CD8-positive, alpha-beta memory T cell (primary cell): ENCODE measurements around the gene MOV10L1. TPM values are rescaled to one million over a fixed set of nuclear protein-coding genes. Genes with fewer than 3 reads are reported as not detected.

Source experiments
- CTCF ChIA-PET: fragments of 350-600 bp; sonication (Branson Sonifier 250); formaldehyde crosslinking; loops from one replicate; lab custom pipeline; 2021; ENCODE audit warnings: antibody characterized with exemption; lab: Charles Lee
- POLR2A ChIA-PET: fragments of 350-600 bp; sonication (Branson Sonifier 250); formaldehyde crosslinking; loops from one replicate; lab custom pipeline; 2021; ENCODE audit warnings: antibody characterized with exemption; lab: Charles Lee
- DNase-seq, 5 donors: peaks; one replicate each; pipeline versions ENCODE4 v3.0.0 to v3.0.0-alpha.2; 2020 to 2022; ENCODE audit warnings: mixed read lengths in 1 of 5
- H3K27ac ChIP-seq: one replicate; pipeline ENCODE4 v1.7.0; 2013; ENCODE audit warnings: low read depth, mild to moderate bottlenecking, low read length, moderate library complexity
- H3K27me3 ChIP-seq: 2 replicates; pipeline ENCODE4 v1.7.0; 2013; ENCODE audit warnings: low read length, mild to moderate bottlenecking; ENCODE audit not compliant: insufficient read depth, poor library complexity, severe bottlenecking
- H3K36me3 ChIP-seq: 2 replicates; pipeline ENCODE4 v1.7.0; 2013; ENCODE audit warnings: mild to moderate bottlenecking, low read length, moderate library complexity; ENCODE audit not compliant: insufficient read depth
- H3K4me1 ChIP-seq: 2 replicates; pipeline ENCODE4 v1.7.0; 2013; ENCODE audit warnings: mild to moderate bottlenecking, low read length, moderate library complexity; ENCODE audit not compliant: insufficient read depth
- H3K4me3 ChIP-seq: 2 replicates; pipeline ENCODE4 v1.7.0; 2013; ENCODE audit warnings: mild to moderate bottlenecking, low read length
- H3K9me3 ChIP-seq: 2 replicates; pipeline ENCODE4 v1.7.0; 2013; ENCODE audit warnings: mild to moderate bottlenecking, low read length
- H3K27ac Mint-ChIP-seq, 8 donors: one replicate each; pipeline ENCODE4 v1.8.0; 2020 to 2021; ENCODE audit warnings: mixed read lengths in 8 of 8, mild to moderate bottlenecking in 6 of 8, inconsistent platforms in 3 of 8, moderate library complexity in 3 of 8
- H3K27me3 Mint-ChIP-seq, 2 donors: one replicate each; pipeline ENCODE4 v1.8.0; 2020 to 2021; ENCODE audit warnings: mixed read lengths in 2 of 2, mild to moderate bottlenecking in 1 of 2, moderate library complexity in 1 of 2
- H3K36me3 Mint-ChIP-seq, 3 donors: one replicate each; pipeline ENCODE4 v1.8.0; 2020 to 2021; ENCODE audit warnings: mixed read lengths in 3 of 3, inconsistent platforms in 1 of 3, mild to moderate bottlenecking in 1 of 3
- H3K4me1 Mint-ChIP-seq, 3 donors: one replicate each; pipeline ENCODE4 v1.8.0; 2020 to 2021; ENCODE audit warnings: mixed read lengths in 3 of 3, inconsistent platforms in 1 of 3, mild to moderate bottlenecking in 1 of 3
- H3K4me3 Mint-ChIP-seq, 7 donors: one replicate each; pipeline ENCODE4 v1.8.0; 2020 to 2021; ENCODE audit warnings: mixed read lengths in 7 of 7, mild to moderate bottlenecking in 6 of 7, moderate library complexity in 4 of 7, inconsistent platforms in 2 of 7
- H3K9me3 Mint-ChIP-seq, 5 donors: one replicate each; pipeline ENCODE4 v1.8.0; 2020 to 2022; ENCODE audit warnings: mixed read lengths in 5 of 5, mild to moderate bottlenecking in 3 of 5, moderate library complexity in 2 of 5, inconsistent platforms in 1 of 5
- polyA plus RNA-seq: library from polyadenylated mRNA; unstranded; fragments of 300-500 nt; fragmentation: Illumina TruSeq; gene quantifications from one replicate; pipeline ENCODE4 v1.2.3, GENCODE V29; 2021
- total RNA-seq, 2 experiments: library from RNA; stranded (reverse); gene quantifications; one replicate each; pipeline ENCODE4 v1.2.3, GENCODE V29; 2021

The MOV10L1 gene
- total and polyA plus RNA-seq, 3 experiments from 2014 or later, result not detected

GRCh38 chr22:50190941-50191741 is 101.3 kb downstream of the MOV10L1 start:
- H3K9me3 ChIP-seq, result no peaks in the 10 kb centered on the region
- CTCF ChIA-PET, result interaction anchor here (0.7 to 3.4 kb wide), 12 partner anchors 18 to 566 kb away, joined by 3 to 14 read pairs (median 4); partner anchors contain the start of genes HDAC10 and SCO2
- peak overlapping the region; percentile 95 to 100 (median 100) for H3K27ac Mint-ChIP-seq
- peaks cover 0 to 4% of the 10 kb centered on the region in 2 donors for H3K27me3 Mint-ChIP-seq
- POLR2A ChIA-PET, result interaction anchor here (0.6 to 2.3 kb wide), 17 partner anchors 9 to 357 kb away, joined by 3 to 6 read pairs (median 3); partner anchors contain the start of genes NCAPH2, SCO2 and SELENOO
- H3K4me1 ChIP-seq, result peaks cover 62% of the 10 kb centered on the region
- H3K9me3 Mint-ChIP-seq, result no peaks in the 10 kb centered on the region
- DNase-seq, result peak; percentile 70 to 92 (median 89)
- H3K4me3 ChIP-seq, result peak overlapping the region; percentile 83
- H3K27me3 ChIP-seq, result no peaks in the 10 kb centered on the region
- H3K4me3 Mint-ChIP-seq, result peak overlapping the region; percentile 84 to 96 (median 90)
- H3K36me3 ChIP-seq, result peaks cover 14% of the 10 kb centered on the region
- peaks cover 32 to 58% (median 41%) of the 10 kb centered on the region in 3 donors for H3K4me1 Mint-ChIP-seq
- peaks cover 0 to 41% (median 2%) of the 10 kb centered on the region in 3 donors for H3K36me3 Mint-ChIP-seq
- H3K27ac ChIP-seq, result peak overlapping the region; percentile 93

GRCh38 chr22:50192436-50193204 is 102.8 kb downstream of the MOV10L1 start:
- peaks cover 51% of the 10 kb centered on the region for H3K4me1 ChIP-seq
- H3K27ac ChIP-seq, result peak overlapping the region; percentile 93
- DNase-seq, result peak in 4 of 5 donors; percentile 30 to 78 (median 62)
- Mint-ChIP-seq H3K4me1 (peaks cover 24 to 48% (median 30%) of the 10 kb centered on the region in 3 donors), H3K4me3 (peak overlapping the region; percentile 68 to 93 (median 88)), H3K27ac (peak overlapping the region; percentile 95 to 100 (median 100)), H3K9me3 (no peaks in the 10 kb centered on the region), H3K27me3 (peaks cover 0 to 4% of the 10 kb centered on the region in 2 donors), H3K36me3 (peaks cover 0 to 45% (median 0%) of the 10 kb centered on the region in 3 donors)
- H3K36me3 ChIP-seq, result peaks cover 14% of the 10 kb centered on the region
- H3K27me3 ChIP-seq, result no peaks in the 10 kb centered on the region
- no peaks in the 10 kb centered on the region for H3K9me3 ChIP-seq
- ChIA-PET POLR2A (interaction anchor here (1.4 to 2.3 kb wide), 2 partner anchors 14 to 43 kb away, joined by 4 to 5 read pairs; no protein-coding TSS in a partner anchor), CTCF (interaction anchor here (0.9 to 3.4 kb wide), 2 partner anchors 44 to 333 kb away, joined by 3 to 14 read pairs; no protein-coding TSS in a partner anchor)
- peak overlapping the region; percentile 65 for H3K4me3 ChIP-seq

- DNase-seq, result no peak
- no peaks in the 10 kb centered on the region for H3K27me3 ChIP-seq
- CTCF ChIA-PET, result interaction anchor here (1.1 to 1.8 kb wide), 2 partner anchors 44 to 332 kb away, joined by 3 to 4 read pairs; partner anchors contain the start of gene SCO2
- H3K36me3 ChIP-seq, result peaks cover 10% of the 10 kb centered on the region
- Mint-ChIP-seq H3K27me3 (peaks cover 0 to 4% of the 10 kb centered on the region in 2 donors), H3K4me3 (no peak overlapping the region), H3K27ac (peak overlapping the region in 2 of 8 donors; percentile 74 to 95), H3K9me3 (no peaks in the 10 kb centered on the region), H3K4me1 (peaks cover 24 to 44% (median 30%) of the 10 kb centered on the region in 3 donors), H3K36me3 (peaks cover 0 to 48% (median 0%) of the 10 kb centered on the region in 3 donors)
- POLR2A ChIA-PET, result interaction anchor here (1.5 kb wide), 1 partner anchor 19 kb away, joined by 3 read pairs; no protein-coding TSS in a partner anchor
- no peak overlapping the region for H3K27ac ChIP-seq
- no peaks in the 10 kb centered on the region for H3K9me3 ChIP-seq
- no peak overlapping the region for H3K4me3 ChIP-seq
- H3K4me1 ChIP-seq, result peaks cover 47% of the 10 kb centered on the region
Measured at GRCh38 chr22:50193621-50194020, 103.8 kb downstream of the MOV10L1 start.

DNA sequence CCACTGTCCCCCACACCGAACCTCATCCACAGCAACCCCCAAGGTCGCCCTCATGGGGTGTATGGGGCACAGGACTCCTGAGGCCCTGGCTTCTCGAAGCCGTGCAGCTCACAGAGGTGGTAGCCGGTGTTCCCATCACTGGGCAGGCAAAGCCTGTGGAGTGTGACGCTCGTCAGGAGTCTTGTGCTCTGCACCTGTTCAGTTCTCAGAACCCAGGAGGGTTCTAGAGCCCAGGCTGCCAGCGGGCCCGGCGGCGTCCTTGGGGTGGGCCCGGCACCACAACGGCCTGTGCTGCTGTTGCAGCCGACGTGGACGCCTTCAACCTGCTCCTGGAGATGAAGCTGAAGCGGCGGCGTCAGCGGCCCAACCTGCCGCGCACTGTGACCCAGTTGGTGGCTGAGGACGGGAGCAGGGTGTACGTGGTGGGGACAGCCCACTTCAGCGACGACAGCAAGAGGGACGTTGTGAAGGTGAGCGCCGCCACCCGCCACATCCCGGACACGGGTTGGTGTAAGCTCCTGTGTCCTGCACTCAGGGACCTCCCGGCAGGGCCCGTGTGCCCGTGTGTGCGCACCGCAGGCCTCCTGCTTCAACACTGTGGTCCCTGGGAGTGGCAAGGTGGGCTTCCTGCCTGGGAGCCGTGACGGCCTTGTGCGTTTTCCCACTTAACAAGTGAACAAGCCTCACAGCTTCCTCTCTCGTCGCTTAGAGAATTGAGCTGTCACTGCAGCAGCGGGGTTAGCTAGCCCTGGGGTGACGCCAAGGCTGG is 104.4 kb downstream of the MOV10L1 start:
- H3K27me3 Mint-ChIP-seq, result peaks cover 0 to 4% of the 10 kb centered on the region in 2 donors
- ChIA-PET CTCF (interaction anchor here (1.1 to 1.8 kb wide), 3 partner anchors 14 to 331 kb away, joined by 3 to 4 read pairs (median 3); partner anchors contain the start of gene SCO2), POLR2A (interaction anchor here (1.5 kb wide), 1 partner anchor 19 kb away, joined by 3 read pairs; no protein-coding TSS in a partner anchor)

GRCh38 chr22:50196256-50196655 is 106.5 kb downstream of the MOV10L1 start:
- no peaks in the 10 kb centered on the region for H3K9me3 ChIP-seq
- CTCF ChIA-PET, result interaction anchor here (0.9 to 1.5 kb wide), 3 partner anchors 9 to 47 kb away, joined by 3 to 6 read pairs (median 4); no protein-coding TSS in a partner anchor
- peaks cover 7% of the 10 kb centered on the region for H3K36me3 ChIP-seq
- H3K27me3 ChIP-seq, result no peaks in the 10 kb centered on the region
- Mint-ChIP-seq H3K4me3 (no peak overlapping the region), H3K27me3 (peaks cover 0 to 4% of the 10 kb centered on the region in 2 donors), H3K36me3 (peaks cover 0 to 48% (median 0%) of the 10 kb centered on the region in 3 donors), H3K27ac (peak overlapping the region in 1 of 8 donors; percentile 56), H3K4me1 (peaks cover 13 to 29% (median 18%) of the 10 kb centered on the region in 3 donors), H3K9me3 (no peaks in the 10 kb centered on the region)
- DNase-seq, result no peak
- POLR2A ChIA-PET, result no interaction called here
- H3K27ac ChIP-seq, result no peak overlapping the region
- H3K4me1 ChIP-seq, result peaks cover 38% of the 10 kb centered on the region
- H3K4me3 ChIP-seq, result no peak overlapping the region

More for the DNA sequence above, 104.4 kb downstream of the MOV10L1 start:
- H3K4me1 Mint-ChIP-seq, result peaks cover 22 to 39% (median 29%) of the 10 kb centered on the region in 3 donors
- Histone ChIP-seq H3K4me3 (no peak overlapping the region), H3K9me3 (no peaks in the 10 kb centered on the region), H3K4me1 (peaks cover 42% of the 10 kb centered on the region), H3K27me3 (no peaks in the 10 kb centered on the region), H3K36me3 (peaks cover 7% of the 10 kb centered on the region), H3K27ac (no peak overlapping the region)
- H3K36me3 Mint-ChIP-seq, result peaks cover 0 to 51% (median 0%) of the 10 kb centered on the region in 3 donors
- no peak for DNase-seq
- peak overlapping the region in 1 of 7 donors; percentile 48 for H3K4me3 Mint-ChIP-seq
- H3K27ac Mint-ChIP-seq, result peak overlapping the region in 2 of 8 donors; percentile 54 to 74
- H3K9me3 Mint-ChIP-seq, result no peaks in the 10 kb centered on the region

GRCh38 chr22:50197000-50197800 is 107.4 kb downstream of the MOV10L1 start:
- Histone ChIP-seq H3K4me1 (peaks cover 35% of the 10 kb centered on the region), H3K4me3 (no peak overlapping the region), H3K27me3 (no peaks in the 10 kb centered on the region), H3K9me3 (no peaks in the 10 kb centered on the region), H3K36me3 (peaks cover 7% of the 10 kb centered on the region), H3K27ac (no peak overlapping the region)
- DNase-seq, result no peak
- H3K27ac Mint-ChIP-seq, result peak overlapping the region in 1 of 8 donors; percentile 3
- ChIA-PET POLR2A (no interaction called here), CTCF (interaction anchor here (0.9 to 1.5 kb wide), 3 partner anchors 10 to 48 kb away, joined by 3 to 6 read pairs (median 4); no protein-coding TSS in a partner anchor)
- peaks cover 0 to 3% of the 10 kb centered on the region in 2 donors for H3K27me3 Mint-ChIP-seq
- H3K4me3 Mint-ChIP-seq, result no peak overlapping the region
- peaks cover 8 to 25% (median 14%) of the 10 kb centered on the region in 3 donors for H3K4me1 Mint-ChIP-seq
- peaks cover 0 to 46% (median 0%) of the 10 kb centered on the region in 3 donors for H3K36me3 Mint-ChIP-seq
- H3K9me3 Mint-ChIP-seq, result no peaks in the 10 kb centered on the region
